Ishikawa (cell line): ENCODE data around the gene PREX1.

ENCODE experiments used
- CEBPB ChIP-seq: IDR thresholded peaks from 2 replicates; pipeline ENCODE4 v1.6.1; 2012
- CREB1 ChIP-seq: IDR thresholded peaks from 2 replicates; pipeline ENCODE4 v1.6.1; 2012; ENCODE audit warnings: low read depth
- EGR1 ChIP-seq: IDR thresholded peaks from 2 replicates; pipeline ENCODE4 v1.6.1; 2012
- EP300 ChIP-seq: IDR thresholded peaks from 2 replicates; pipeline ENCODE4 v1.6.1; 2012; ENCODE audit warnings: borderline replicate concordance
- FOXM1 ChIP-seq: IDR thresholded peaks from 2 replicates; pipeline ENCODE4 v1.6.1; 2012; ENCODE audit warnings: low read depth, borderline replicate concordance
- MAX ChIP-seq: IDR thresholded peaks from 2 replicates; pipeline ENCODE4 v1.6.1; 2012
- NFIC ChIP-seq: IDR thresholded peaks from 2 replicates; pipeline ENCODE4 v1.6.1; 2012
- RAD21 ChIP-seq: IDR thresholded peaks from 2 replicates; pipeline ENCODE4 v1.6.1; 2012; ENCODE audit warnings: low read depth
- REST ChIP-seq: IDR thresholded peaks from 2 replicates; pipeline ENCODE4 v1.6.1; 2012; ENCODE audit warnings: low read depth, mild to moderate bottlenecking
- TAF1 ChIP-seq: IDR thresholded peaks from 2 replicates; pipeline ENCODE4 v1.6.1; 2012; ENCODE audit warnings: low read depth, mild to moderate bottlenecking
- TCF12 ChIP-seq: IDR thresholded peaks from 2 replicates; pipeline ENCODE4 v1.6.1; 2012; ENCODE audit warnings: low read depth
- TEAD4 ChIP-seq: IDR thresholded peaks from 2 replicates; pipeline ENCODE4 v1.6.1; 2012
- USF1 ChIP-seq: IDR thresholded peaks from 2 replicates; pipeline ENCODE4 v1.6.1; 2012
- YY1 ChIP-seq: IDR thresholded peaks from 2 replicates; pipeline ENCODE4 v1.6.1; 2012; ENCODE audit warnings: low read depth
- ZBTB7A ChIP-seq: IDR thresholded peaks from 2 replicates; pipeline ENCODE4 v1.6.1; 2012; ENCODE audit warnings: low read depth

The PREX1 gene

GRCh38 chr20:48606841-48607543 is 220.8 kb downstream of the PREX1 start:
- TF ChIP-seq USF1 (no peak), FOXM1 (no peak), EGR1 (no peak), TEAD4 (no peak), TAF1 (no peak), CREB1 (no peak), TCF12 (no peak), EP300 (no peak), NFIC (no peak), REST (no peak), YY1 (no peak), MAX (no peak), RAD21 (no peak), CEBPB (no peak), ZBTB7A (no peak)

GRCh38 chr20:48606172-48606840 is 221.5 kb downstream of the PREX1 start:
- no peak for TF ChIP-seq MAX
- no peak for TF ChIP-seq EP300
- TF ChIP-seq YY1, result no peak
- TF ChIP-seq CEBPB, result no peak
- no peak for TF ChIP-seq ZBTB7A
- TF ChIP-seq TAF1, result no peak
- TF ChIP-seq RAD21, result no peak
- TF ChIP-seq FOXM1, result no peak
- TF ChIP-seq TEAD4, result no peak
- no peak for TF ChIP-seq REST
- TF ChIP-seq TCF12, result no peak
- TF ChIP-seq NFIC, result no peak
- no peak for TF ChIP-seq EGR1
- no peak for TF ChIP-seq CREB1
- TF ChIP-seq USF1, result no peak

GRCh38 chr20:48605364-48606171 is 222.2 kb downstream of the PREX1 start:
- TF ChIP-seq MAX (no peak), YY1 (no peak), TCF12 (no peak), CEBPB (no peak), RAD21 (no peak), EP300 (no peak), CREB1 (no peak), FOXM1 (no peak), USF1 (no peak), NFIC (no peak), EGR1 (no peak), REST (no peak), TAF1 (no peak), ZBTB7A (no peak), TEAD4 (no peak)
